ENCODE results near the gene GK.

Gene GK

GRCh38 chrX:30627818-30628652 lies 25.2 kb upstream of the GK start:
- no peak for TF ChIP-seq TAF1 (IDR thresholded peaks at IDR 0.05; ENCODE audit: borderline replicate concordance, insufficient read depth, low read length)
- no peak for TF ChIP-seq REST (IDR thresholded peaks at IDR 0.05; ENCODE audit: insufficient read depth in 1 of 2, low read depth in 2 of 2, low read length in 2 of 2)
- no peak for TF ChIP-seq POLR2AphosphoS5 (IDR thresholded peaks at IDR 0.05; ENCODE audit: low read depth, low read length)
- no peak for TF ChIP-seq SIN3A (IDR thresholded peaks at IDR 0.05; ENCODE audit: borderline replicate concordance, insufficient read depth, low read length)
- no peak for TF ChIP-seq FOXP2 (optimal IDR thresholded peaks at IDR 0.05; ENCODE audit: borderline replicate concordance, extremely low read depth, extremely low read length, insufficient read depth)

GRCh38 chrX:30635630-30636029 lies 17.6 kb upstream of the GK start:
- TF ChIP-seq REST (IDR thresholded peaks at IDR 0.05; ENCODE audit: insufficient read depth in 1 of 2, low read depth in 2 of 2, low read length in 2 of 2) (no peak), SIN3A (IDR thresholded peaks at IDR 0.05; ENCODE audit: borderline replicate concordance, insufficient read depth, low read length) (no peak), FOXP2 (optimal IDR thresholded peaks at IDR 0.05; ENCODE audit: borderline replicate concordance, extremely low read depth, extremely low read length, insufficient read depth) (no peak)

- TF ChIP-seq TAF1 (IDR thresholded peaks at IDR 0.05; ENCODE audit: borderline replicate concordance, insufficient read depth, low read length) (no peak), REST (IDR thresholded peaks at IDR 0.05; ENCODE audit: insufficient read depth in 1 of 2, low read depth in 2 of 2, low read length in 2 of 2) (no peak), POLR2AphosphoS5 (IDR thresholded peaks at IDR 0.05; ENCODE audit: low read depth, low read length) (no peak), SIN3A (IDR thresholded peaks at IDR 0.05; ENCODE audit: borderline replicate concordance, insufficient read depth, low read length) (no peak), FOXP2 (optimal IDR thresholded peaks at IDR 0.05; ENCODE audit: borderline replicate concordance, extremely low read depth, extremely low read length, insufficient read depth) (no peak)
Observed at GRCh38 chrX:30637874-30638815, 15.1 kb upstream of the GK start.

- TF ChIP-seq TAF1 (IDR thresholded peaks at IDR 0.05; ENCODE audit: borderline replicate concordance, insufficient read depth, low read length) (no peak), REST (IDR thresholded peaks at IDR 0.05; ENCODE audit: insufficient read depth in 1 of 2, low read depth in 2 of 2, low read length in 2 of 2) (no peak), POLR2AphosphoS5 (IDR thresholded peaks at IDR 0.05; ENCODE audit: low read depth, low read length) (no peak), SIN3A (IDR thresholded peaks at IDR 0.05; ENCODE audit: borderline replicate concordance, insufficient read depth, low read length) (no peak), FOXP2 (optimal IDR thresholded peaks at IDR 0.05; ENCODE audit: borderline replicate concordance, extremely low read depth, extremely low read length, insufficient read depth) (no peak)
Observed at GRCh38 chrX:30642642-30643041, 10.6 kb upstream of the GK start.

All from PFSK-1 (cell line).